ENCODE measurements around the gene ABRACL. TPM values are rescaled to one million over a fixed set of nuclear protein-coding genes. Genes with fewer than 3 reads are reported as not detected.

The ABRACL gene
- total RNA-seq, 1 experiment from 2014 or later = 123 TPM

DNA sequence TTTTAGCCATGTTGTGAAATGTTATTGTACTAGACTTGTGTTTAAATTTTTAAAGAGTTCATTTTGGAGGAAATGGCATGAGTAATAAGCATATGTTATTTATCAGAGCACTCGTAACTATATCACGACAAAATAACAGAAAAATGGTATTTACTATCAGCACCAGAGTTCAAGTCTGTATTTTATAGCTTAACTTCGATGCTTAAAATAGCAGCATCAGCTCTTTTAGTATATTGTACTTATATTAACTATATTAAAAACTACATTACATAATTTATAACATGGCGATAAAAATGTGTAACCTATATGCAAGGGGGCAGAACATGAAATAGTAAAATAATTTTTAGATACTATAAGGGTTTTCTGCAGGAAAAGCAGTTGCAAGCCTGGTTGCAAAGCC lies 52.9 kb downstream of the ABRACL start:
- Histone ChIP-seq H2BK15ac (ENCODE audit: low read depth, low read length) (no peak overlapping the region), H3K27ac (ENCODE audit: insufficient read length, low read depth, low read length) (no peak overlapping the region), H3K4me2 (ENCODE audit: insufficient read depth, insufficient read length, low read length) (no peak overlapping the region), H2BK5ac (ENCODE audit: insufficient read length, low read length) (no peak overlapping the region), H3K4me1 (ENCODE audit: insufficient read depth, low read length) (no peaks in the 10 kb centered on the region), H2AFZ (ENCODE audit: low read length) (no peak overlapping the region), H3K79me2 (ENCODE audit: insufficient read depth, low read length) (no peaks in the 10 kb centered on the region), H3K9ac (ENCODE audit: extremely low read depth, insufficient read length, low read length) (no peak overlapping the region), H2BK20ac (ENCODE audit: low read depth, low read length, poor library complexity, severe bottlenecking) (no peak overlapping the region), H3K23ac (ENCODE audit: insufficient read length, low read depth, low read length) (no peak overlapping the region), H4K20me1 (ENCODE audit: control insufficient read depth, insufficient read depth, insufficient read length) (no peaks in the 10 kb centered on the region), H3K79me1 (ENCODE audit: insufficient read depth, low read depth, low read length, poor library complexity, severe bottlenecking) (no peaks in the 10 kb centered on the region), H4K8ac (replicated peaks; ENCODE audit: insufficient read length, low read depth, low read length) (no peak overlapping the region), H3K4ac (ENCODE audit: low read depth, low read length) (no peak overlapping the region), H3K9me3 (ENCODE audit: control insufficient read depth, low read depth, low read length) (no peaks in the 10 kb centered on the region), H2BK120ac (ENCODE audit: low read depth, low read length, poor library complexity, severe bottlenecking) (no peak overlapping the region), H3K18ac (ENCODE audit: insufficient read length, low read depth, low read length) (no peak overlapping the region), H2BK12ac (ENCODE audit: insufficient read length, low read depth, low read length) (no peak overlapping the region), H4K5ac (ENCODE audit: insufficient read length, low read depth, low read length) (no peak overlapping the region), H3T11ph (ENCODE audit: low read length) (no peak overlapping the region), H4K91ac (ENCODE audit: insufficient read length, low read depth, low read length) (no peak overlapping the region), H3K56ac (ENCODE audit: insufficient read length, low read depth, low read length) (no peak overlapping the region), H3K23me2 (ENCODE audit: insufficient read length, low read depth, low read length, poor library complexity, severe bottlenecking) (no peaks in the 10 kb centered on the region), H2AK5ac (ENCODE audit: insufficient read length, low read length) (no peak overlapping the region), H3K27me3 (ENCODE audit: insufficient read depth, low read length) (no peaks in the 10 kb centered on the region), H3K14ac (ENCODE audit: insufficient read depth, low read length) (no peak overlapping the region)
- H3K9me3 Mint-ChIP-seq = no peaks in the 10 kb centered on the region
- no peak for DNase-seq
- no CpG with 5 or more reads among the region's 4 CpGs for WGBS (ENCODE audit: extremely low coverage, insufficient read length, low lambda C conversion rate)
- H3K27ac Mint-ChIP-seq = no peak overlapping the region
- H3K4me3 Mint-ChIP-seq = no peak overlapping the region
- H3K36me3 Mint-ChIP-seq (ENCODE audit: insufficient read depth in 1 of 3, low read depth in 3 of 3) = no peaks in the 10 kb centered on the region
- peaks cover 6 to 11% of the 10 kb centered on the region in 2 experiments for H3K4me1 Mint-ChIP-seq
- no peaks in the 10 kb centered on the region; the same call in 1 of the 2 replicates for H3K27me3 Mint-ChIP-seq (ENCODE audit: low read depth)
- TF ChIP-seq, protein P1, sequence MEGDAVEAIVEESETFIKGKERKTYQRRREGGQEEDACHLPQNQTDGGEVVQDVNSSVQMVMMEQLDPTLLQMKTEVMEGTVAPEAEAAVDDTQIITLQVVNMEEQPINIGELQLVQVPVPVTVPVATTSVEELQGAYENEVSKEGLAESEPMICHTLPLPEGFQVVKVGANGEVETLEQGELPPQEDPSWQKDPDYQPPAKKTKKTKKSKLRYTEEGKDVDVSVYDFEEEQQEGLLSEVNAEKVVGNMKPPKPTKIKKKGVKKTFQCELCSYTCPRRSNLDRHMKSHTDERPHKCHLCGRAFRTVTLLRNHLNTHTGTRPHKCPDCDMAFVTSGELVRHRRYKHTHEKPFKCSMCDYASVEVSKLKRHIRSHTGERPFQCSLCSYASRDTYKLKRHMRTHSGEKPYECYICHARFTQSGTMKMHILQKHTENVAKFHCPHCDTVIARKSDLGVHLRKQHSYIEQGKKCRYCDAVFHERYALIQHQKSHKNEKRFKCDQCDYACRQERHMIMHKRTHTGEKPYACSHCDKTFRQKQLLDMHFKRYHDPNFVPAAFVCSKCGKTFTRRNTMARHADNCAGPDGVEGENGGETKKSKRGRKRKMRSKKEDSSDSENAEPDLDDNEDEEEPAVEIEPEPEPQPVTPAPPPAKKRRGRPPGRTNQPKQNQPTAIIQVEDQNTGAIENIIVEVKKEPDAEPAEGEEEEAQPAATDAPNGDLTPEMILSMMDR (conservative IDR thresholded peaks at IDR 0.05) = no peak
